NCI-H446 (cell line): Measurements from ENCODE around the gene CLEC18A.
"Not testable (repeated sequence)": the region's sequence is repeated elsewhere in the genome, so short reads cannot be mapped to it uniquely, and the experiment has no call there.

Experiments
- DNase-seq, 2 experiments: peaks; one replicate each; lab custom pipeline; 2025; lab: John Stamatoyannopoulos, UW

CLEC18A gene

GRCh38 chr16:69952116-69952515 is 982 bp downstream of the CLEC18A start:
- DNase-seq: not testable (repeated sequence)

- not testable (repeated sequence) for DNase-seq
Observed at GRCh38 chr16:69952572-69953355, 1.6 kb downstream of the CLEC18A start.

GRCh38 chr16:69954241-69954640 is 3.1 kb downstream of the CLEC18A start:
- DNase-seq: not testable (repeated sequence)

GRCh38 chr16:69963312-69963711 is 12.2 kb downstream of the CLEC18A start:
- DNase-seq: not testable (repeated sequence)

- not testable (repeated sequence) for DNase-seq
Observed at GRCh38 chr16:69964960-69965660, 14.0 kb downstream of the CLEC18A start.

- DNase-seq: not testable (repeated sequence)
Observed at GRCh38 chr16:69965661-69966054, 14.5 kb downstream of the CLEC18A start.

- not testable (repeated sequence) for DNase-seq
Observed at GRCh38 chr16:69967688-69968087, 16.6 kb downstream of the CLEC18A start.

GRCh38 chr16:69968125-69968524 is 17.0 kb downstream of the CLEC18A start:
- not testable (repeated sequence) for DNase-seq

- not testable (repeated sequence) for DNase-seq
Observed at GRCh38 chr16:69969657-69970056, 18.5 kb downstream of the CLEC18A start.

GRCh38 chr16:69972120-69972519 is 21.0 kb downstream of the CLEC18A start:
- not testable (repeated sequence) for DNase-seq

GRCh38 chr16:69972935-69973334 is 21.8 kb downstream of the CLEC18A start:
- DNase-seq: not testable (repeated sequence)

- not testable (repeated sequence) for DNase-seq
Observed at GRCh38 chr16:69985196-69985595, 34.1 kb downstream of the CLEC18A start.

GRCh38 chr16:69997956-69998355 is 46.8 kb downstream of the CLEC18A start:
- DNase-seq: not testable (repeated sequence)

- not testable (repeated sequence) for DNase-seq
Observed at GRCh38 chr16:69999801-70000200, 48.7 kb downstream of the CLEC18A start.

- DNase-seq: not testable (repeated sequence)
Observed at GRCh38 chr16:70003511-70003910, 52.4 kb downstream of the CLEC18A start.

- not testable (repeated sequence) for DNase-seq
Observed at GRCh38 chr16:70008604-70009003, 57.5 kb downstream of the CLEC18A start.

- DNase-seq: not testable (repeated sequence)
Observed at GRCh38 chr16:70010615-70011014, 59.5 kb downstream of the CLEC18A start.

- DNase-seq: not testable (repeated sequence)
Observed at GRCh38 chr16:70011120-70011519, 60.0 kb downstream of the CLEC18A start.

GRCh38 chr16:70012354-70012753 is 61.2 kb downstream of the CLEC18A start:
- DNase-seq: not testable (repeated sequence)

GRCh38 chr16:70012951-70013350 is 61.8 kb downstream of the CLEC18A start:
- DNase-seq: not testable (repeated sequence)
